GM21825 (cell line): ENCODE measurements around the gene PRKAG2.

Source experiments
- ATAC-seq: cut with Tn5 transposase; IDR thresholded peaks from one replicate; pipeline ENCODE4 v1.9.1; 2021; ENCODE audit warnings: mild to moderate bottlenecking, moderate library complexity; ENCODE audit not compliant: unreplicated experiment

The PRKAG2 gene

GRCh38 chr7:151900986-151901621 is 24.2 kb upstream of the PRKAG2 start:
- ATAC-seq = no peak

- ATAC-seq = no peak
Measured at GRCh38 chr7:151900591-151900985, 23.7 kb upstream of the PRKAG2 start.

GRCh38 chr7:151899513-151900360 is 22.8 kb upstream of the PRKAG2 start:
- ATAC-seq = no peak

- ATAC-seq = no peak
Measured at GRCh38 chr7:151897951-151898686, 21.2 kb upstream of the PRKAG2 start.

- no peak for ATAC-seq
Measured at GRCh38 chr7:151897161-151897731, 20.3 kb upstream of the PRKAG2 start.

GRCh38 chr7:151896486-151896885 is 19.6 kb upstream of the PRKAG2 start:
- no peak for ATAC-seq

- ATAC-seq = no peak
Measured at GRCh38 chr7:151896086-151896485, 19.2 kb upstream of the PRKAG2 start.

GRCh38 chr7:151895631-151896031 is 18.7 kb upstream of the PRKAG2 start:
- ATAC-seq = no peak

GRCh38 chr7:151895008-151895630 is 18.2 kb upstream of the PRKAG2 start:
- ATAC-seq = no peak

GRCh38 chr7:151894111-151895007 is 17.4 kb upstream of the PRKAG2 start:
- no peak for ATAC-seq

- ATAC-seq = no peak
Measured at GRCh38 chr7:151893405-151893923, 16.5 kb upstream of the PRKAG2 start.

GRCh38 chr7:151891753-151892152 is 14.8 kb upstream of the PRKAG2 start:
- ATAC-seq = no peak

- ATAC-seq = no peak
Measured at GRCh38 chr7:151891182-151891581, 14.3 kb upstream of the PRKAG2 start.

GRCh38 chr7:151890355-151891004 is 13.6 kb upstream of the PRKAG2 start:
- no peak for ATAC-seq

- no peak for ATAC-seq
Measured at GRCh38 chr7:151889406-151890354, 12.8 kb upstream of the PRKAG2 start.

GRCh38 chr7:151888079-151889067 is 11.5 kb upstream of the PRKAG2 start:
- no peak for ATAC-seq

GRCh38 chr7:151886783-151887182 is 9.9 kb upstream of the PRKAG2 start:
- no peak for ATAC-seq
